Lower lobe of right lung (tissue), 2 donors: ENCODE measurements around the gene SYNM. TPM values are rescaled to one million over a fixed set of nuclear protein-coding genes. Genes with fewer than 3 reads are reported as not detected.

Experiments used
- ATAC-seq, 2 donors: fragments of 200-7000 bp; cut with Tn5 transposase; one replicate each; pipeline ENCODE4 v1.9.1; 2020 to 2022; ENCODE audit warnings: mild to moderate bottlenecking in 2 of 2, moderate library complexity in 2 of 2
- DNase-seq: peaks from one replicate; pipeline ENCODE4 v3.0.0-alpha.2; 2020
- H3K27ac ChIP-seq: fragments of 200-600 bp; one replicate; pipeline ENCODE4 v1.8.0; 2022
- H3K27me3 ChIP-seq: fragments of 200-600 bp; one replicate; pipeline ENCODE4 v1.8.0; 2022; ENCODE audit warnings: low read depth
- H3K36me3 ChIP-seq: fragments of 200-600 bp; one replicate; pipeline ENCODE4 v1.8.0; 2022; ENCODE audit warnings: mild to moderate bottlenecking
- H3K4me1 ChIP-seq: fragments of 200-600 bp; one replicate; pipeline ENCODE4 v1.8.0; 2022
- H3K4me3 ChIP-seq: fragments of 200-600 bp; one replicate; pipeline ENCODE4 v1.8.0; 2022; ENCODE audit warnings: mild to moderate bottlenecking
- H3K9me3 ChIP-seq: fragments of 200-600 bp; one replicate; pipeline ENCODE4 v1.8.0; 2022
- intact Hi-C: fragments of 100-400 bp; cut with DNase I; formaldehyde crosslinking; loops from one replicate; pipeline ENCODE4 v1.11.0; 2022
- total RNA-seq: library from RNA; stranded (reverse); fragmentation: NEBNext Ultra II Directional; extraction: Animal tissue kit (Norgen Biotek cat#: 25700); gene quantifications from one replicate; pipeline ENCODE4 v1.2.1, GENCODE V29; 2021
- TF ChIP-seq, protein P1 (sequence below): fragments of 200-600 bp; IDR thresholded peaks from one replicate; pipeline ENCODE4 v1.8.0; 2022; ENCODE audit warnings: antibody characterized with exemption, mild to moderate bottlenecking
- donor health status: DM: no; HTN: yes; CAD: no; lungs with severe emphysema.

SYNM gene
- total RNA-seq, 1 donor from 2014 or later: 26.8 TPM

DNA sequence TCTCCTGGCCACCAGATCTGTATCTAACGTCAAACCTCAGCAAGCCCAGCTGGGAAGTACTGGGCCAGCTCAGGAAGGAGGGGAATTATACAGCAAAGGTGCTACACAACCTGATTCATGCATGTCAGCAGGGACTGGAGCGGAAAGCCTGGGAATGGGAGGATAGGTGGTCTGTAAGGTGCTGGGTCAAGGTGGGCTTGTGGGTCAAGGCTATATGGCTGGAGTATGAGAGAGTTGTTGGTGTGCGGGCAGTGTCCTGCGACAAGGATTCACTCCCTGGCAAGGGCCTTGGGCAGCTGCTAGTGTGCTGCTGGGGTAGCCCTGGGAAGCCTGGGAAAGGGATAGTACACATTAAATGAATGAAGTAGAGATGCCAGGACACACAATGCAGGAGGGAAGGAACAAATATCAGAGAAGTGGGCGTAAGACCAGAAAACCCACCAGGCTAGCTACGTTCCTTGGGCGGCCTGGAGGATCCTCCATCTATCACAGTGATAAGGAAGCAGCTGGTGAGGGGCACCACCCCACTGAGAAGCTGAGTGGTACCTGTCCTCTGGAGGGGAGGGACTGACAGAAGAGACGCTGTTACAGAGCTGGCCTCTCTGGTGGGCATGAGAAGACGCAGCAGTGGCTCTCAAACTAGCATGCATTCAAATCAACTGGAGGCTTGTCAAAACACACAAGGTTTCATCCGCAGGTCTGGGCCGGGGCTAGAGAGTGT, 8.5 kb upstream of the SYNM start:
- Histone ChIP-seq H3K27ac (no peak overlapping the region), H3K9me3 (no peaks in the 10 kb centered on the region), H3K27me3 (peaks cover 25% of the 10 kb centered on the region), H3K4me3 (no peak overlapping the region), H3K36me3 (no peaks in the 10 kb centered on the region), H3K4me1 (peaks cover 8% of the 10 kb centered on the region)
- DNase-seq (no peak), ATAC-seq (no peak)
- intact Hi-C loops: no loop called here
- TF ChIP-seq, protein P1, sequence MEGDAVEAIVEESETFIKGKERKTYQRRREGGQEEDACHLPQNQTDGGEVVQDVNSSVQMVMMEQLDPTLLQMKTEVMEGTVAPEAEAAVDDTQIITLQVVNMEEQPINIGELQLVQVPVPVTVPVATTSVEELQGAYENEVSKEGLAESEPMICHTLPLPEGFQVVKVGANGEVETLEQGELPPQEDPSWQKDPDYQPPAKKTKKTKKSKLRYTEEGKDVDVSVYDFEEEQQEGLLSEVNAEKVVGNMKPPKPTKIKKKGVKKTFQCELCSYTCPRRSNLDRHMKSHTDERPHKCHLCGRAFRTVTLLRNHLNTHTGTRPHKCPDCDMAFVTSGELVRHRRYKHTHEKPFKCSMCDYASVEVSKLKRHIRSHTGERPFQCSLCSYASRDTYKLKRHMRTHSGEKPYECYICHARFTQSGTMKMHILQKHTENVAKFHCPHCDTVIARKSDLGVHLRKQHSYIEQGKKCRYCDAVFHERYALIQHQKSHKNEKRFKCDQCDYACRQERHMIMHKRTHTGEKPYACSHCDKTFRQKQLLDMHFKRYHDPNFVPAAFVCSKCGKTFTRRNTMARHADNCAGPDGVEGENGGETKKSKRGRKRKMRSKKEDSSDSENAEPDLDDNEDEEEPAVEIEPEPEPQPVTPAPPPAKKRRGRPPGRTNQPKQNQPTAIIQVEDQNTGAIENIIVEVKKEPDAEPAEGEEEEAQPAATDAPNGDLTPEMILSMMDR: no peak

DNA sequence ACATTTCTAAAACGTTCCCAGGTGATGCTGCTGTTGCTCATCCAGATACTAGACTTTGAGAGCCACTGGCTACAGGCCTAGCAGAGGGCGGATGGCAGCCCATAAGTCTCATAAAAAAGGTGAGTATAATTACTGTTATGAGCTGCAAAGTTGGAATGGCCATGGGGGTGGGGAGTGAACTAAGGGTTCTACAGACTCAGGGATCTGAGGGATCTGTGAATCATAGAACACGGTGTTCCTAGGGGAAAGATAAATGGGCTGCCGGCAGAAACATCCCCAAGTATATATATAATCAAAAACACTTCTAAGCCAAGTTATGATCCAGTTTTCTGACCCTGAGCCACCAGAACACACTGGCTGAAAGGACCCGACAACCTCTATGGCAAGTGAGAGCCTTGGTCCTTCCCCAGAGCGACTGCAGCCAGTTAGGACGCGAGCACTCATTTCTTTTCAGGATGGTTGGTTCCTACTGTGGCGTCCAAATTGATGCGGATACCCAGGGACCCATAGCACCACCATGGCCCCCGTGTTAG, 7.9 kb upstream of the SYNM start:
- Histone ChIP-seq H3K36me3 (no peaks in the 10 kb centered on the region), H3K4me1 (peaks cover 8% of the 10 kb centered on the region), H3K27me3 (peaks cover 31% of the 10 kb centered on the region), H3K9me3 (no peaks in the 10 kb centered on the region), H3K4me3 (no peak overlapping the region), H3K27ac (no peak overlapping the region)
- TF ChIP-seq, protein P1: no peak
- DNase-seq (no peak), ATAC-seq (no peak)
- intact Hi-C loops: no loop called here

DNA sequence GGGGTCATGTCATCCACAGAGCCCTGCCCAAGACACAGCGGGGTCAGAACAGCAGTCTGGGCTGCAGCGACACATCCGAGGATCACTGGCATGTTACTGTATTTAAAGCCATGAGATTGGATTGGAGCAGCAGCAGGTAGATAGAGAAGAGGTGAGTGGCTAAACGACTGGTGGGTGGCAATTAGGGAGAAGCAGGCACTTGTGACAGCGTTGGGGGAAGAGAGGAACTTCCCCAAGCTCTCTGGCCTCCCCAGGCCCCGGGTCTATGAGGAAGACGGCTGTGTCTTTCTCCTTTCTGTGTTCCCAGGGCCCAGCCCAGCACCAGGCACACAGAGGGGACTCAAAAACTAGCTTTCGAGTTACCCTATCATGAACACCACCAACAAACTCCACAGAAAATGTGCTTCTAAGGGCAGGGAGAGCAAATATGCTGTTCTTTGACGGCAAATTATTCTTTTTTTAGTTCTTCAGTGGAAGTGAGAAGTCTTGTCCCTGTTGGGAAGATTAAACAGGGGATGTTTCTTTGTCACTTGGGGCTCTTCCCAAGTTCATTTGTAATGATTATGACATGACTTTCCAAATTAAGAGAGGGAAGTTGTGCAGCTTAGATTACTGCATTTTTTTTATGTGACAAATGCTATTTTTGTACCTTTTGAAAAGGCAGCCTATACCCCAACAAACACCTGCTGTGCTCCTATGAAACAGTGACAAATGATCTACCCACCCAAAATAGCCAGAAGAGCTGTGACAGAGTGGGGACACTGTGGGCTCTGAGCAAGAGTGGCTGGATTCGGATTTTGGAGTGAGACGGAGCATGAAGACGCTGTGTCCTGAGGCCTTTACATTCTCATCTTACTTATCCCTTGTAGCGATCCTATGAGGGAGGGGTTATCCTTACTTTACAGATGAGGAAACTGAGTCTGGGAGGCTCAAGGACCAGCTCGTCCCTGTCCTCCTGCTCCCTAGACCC, 7.2 kb upstream of the SYNM start:
- intact Hi-C loops: no loop called here
- Histone ChIP-seq H3K4me3 (no peak overlapping the region), H3K27ac (no peak overlapping the region), H3K36me3 (no peaks in the 10 kb centered on the region), H3K4me1 (peaks cover 8% of the 10 kb centered on the region), H3K9me3 (no peaks in the 10 kb centered on the region), H3K27me3 (peaks cover 39% of the 10 kb centered on the region)
- ATAC-seq (no peak), DNase-seq (no peak)
- TF ChIP-seq, protein P1: no peak

DNA sequence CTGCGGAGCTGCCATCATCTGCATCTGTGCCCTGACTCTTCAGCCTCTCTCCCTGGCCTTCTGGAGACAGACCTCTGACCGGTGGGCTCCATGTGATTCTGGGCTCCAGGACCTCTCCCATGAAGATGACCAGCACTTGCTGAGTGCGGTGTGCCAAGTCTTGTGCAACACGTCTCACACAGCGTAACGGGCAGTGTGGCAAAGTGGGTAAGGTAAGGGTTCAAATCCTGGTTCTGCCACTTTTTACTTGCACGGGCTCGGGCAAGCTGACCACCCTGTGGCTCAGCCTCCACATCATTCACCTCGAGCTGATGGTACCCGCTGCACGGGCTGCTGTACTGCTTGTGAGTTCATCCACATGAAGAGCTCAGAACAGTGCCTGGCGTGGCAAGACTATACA, 6.5 kb upstream of the SYNM start:
- Histone ChIP-seq H3K27ac (no peak overlapping the region), H3K36me3 (no peaks in the 10 kb centered on the region), H3K4me3 (no peak overlapping the region), H3K4me1 (peaks cover 8% of the 10 kb centered on the region), H3K27me3 (peaks cover 46% of the 10 kb centered on the region), H3K9me3 (no peaks in the 10 kb centered on the region)
- no peak for ATAC-seq
- intact Hi-C loops: no loop called here
- TF ChIP-seq, protein P1: no peak
- DNase-seq: no peak

DNA sequence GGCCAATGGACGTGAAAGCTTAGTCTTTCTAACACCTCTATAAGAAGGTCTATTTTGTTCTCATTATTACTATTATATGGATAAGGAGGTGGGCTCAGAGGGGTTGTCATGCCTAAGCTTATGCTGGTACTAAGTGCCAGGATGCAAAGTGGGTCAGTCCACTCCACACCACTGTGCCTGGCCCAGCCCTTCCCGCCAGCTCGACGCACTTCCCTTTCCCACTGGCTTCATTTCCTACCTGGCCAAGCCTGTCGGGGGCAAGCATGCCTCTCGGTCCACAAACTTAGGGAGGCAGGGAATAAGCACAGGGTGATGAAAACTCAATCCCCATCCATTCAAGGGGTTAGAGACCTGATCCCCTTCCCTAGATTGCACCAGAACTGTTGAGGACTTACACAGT, 5.9 kb upstream of the SYNM start:
- ATAC-seq (no peak), DNase-seq (no peak)
- peaks cover 8% of the 10 kb centered on the region for H3K4me1 ChIP-seq
- TF ChIP-seq, protein P1: no peak
- no peaks in the 10 kb centered on the region for H3K36me3 ChIP-seq
- H3K27me3 ChIP-seq: peaks cover 48% of the 10 kb centered on the region
- no peaks in the 10 kb centered on the region for H3K9me3 ChIP-seq
- no peak overlapping the region for H3K4me3 ChIP-seq
- intact Hi-C loops: no loop called here
- no peak overlapping the region for H3K27ac ChIP-seq
